HG02763 (cell line): ENCODE measurements around the gene FCGR3A.
"Not testable (repeated sequence)": the region's sequence is repeated elsewhere in the genome, so short reads cannot be mapped to it uniquely, and the experiment has no call there.

Experiments
- ATAC-seq: cut with Tn5 transposase; IDR thresholded peaks from one replicate; pipeline ENCODE4 v1.9.1; 2021; ENCODE audit warnings: mild to moderate bottlenecking, moderate library complexity; ENCODE audit not compliant: unreplicated experiment

FCGR3A gene

GRCh38 chr1:161557506-161558450 is 8.2 kb upstream of the FCGR3A start:
- not testable (repeated sequence) for ATAC-seq

- ATAC-seq: not testable (repeated sequence)
These were observed 7.4 kb upstream of the FCGR3A start for GRCh38 chr1:161556990-161557389.

GRCh38 chr1:161556143-161556542 is 6.5 kb upstream of the FCGR3A start:
- ATAC-seq: not testable (repeated sequence)

GRCh38 chr1:161554815-161555417 is 5.3 kb upstream of the FCGR3A start:
- not testable (repeated sequence) for ATAC-seq

GRCh38 chr1:161554340-161554739 is 4.7 kb upstream of the FCGR3A start:
- ATAC-seq: not testable (repeated sequence)

- ATAC-seq: not testable (repeated sequence)
These were observed 4.0 kb upstream of the FCGR3A start for GRCh38 chr1:161553631-161554030.

- not testable (repeated sequence) for ATAC-seq
These were observed 1.3 kb upstream of the FCGR3A start for GRCh38 chr1:161550942-161551341.

GRCh38 chr1:161548749-161549406 is 740 bp downstream of the FCGR3A start:
- not testable (repeated sequence) for ATAC-seq

GRCh38 chr1:161547995-161548741 is 1.4 kb downstream of the FCGR3A start:
- ATAC-seq: not testable (repeated sequence)

GRCh38 chr1:161545005-161545731 is 4.5 kb downstream of the FCGR3A start:
- not testable (repeated sequence) for ATAC-seq

- not testable (repeated sequence) for ATAC-seq
These were observed 6.5 kb downstream of the FCGR3A start for GRCh38 chr1:161543125-161543524.

GRCh38 chr1:161542091-161542559 is 7.5 kb downstream of the FCGR3A start:
- peak; percentile 62 for ATAC-seq

GRCh38 chr1:161540570-161540960 is 9.1 kb downstream of the FCGR3A start:
- not testable (repeated sequence) for ATAC-seq

GRCh38 chr1:161539731-161540569 is 9.7 kb downstream of the FCGR3A start:
- peak; percentile 57 for ATAC-seq

- not testable (repeated sequence) for ATAC-seq
These were observed 10.6 kb downstream of the FCGR3A start for GRCh38 chr1:161538925-161539479.

GRCh38 chr1:161537068-161537669 is 12.4 kb downstream of the FCGR3A start:
- not testable (repeated sequence) for ATAC-seq

- not testable (repeated sequence) for ATAC-seq
These were observed 16.7 kb downstream of the FCGR3A start for GRCh38 chr1:161532644-161533567.
